ENCODE data around the gene XAGE3. TPM values are rescaled to one million over a fixed set of nuclear protein-coding genes. Genes with fewer than 3 reads are reported as not detected.
"Not testable (repeated sequence)": the region's sequence is repeated elsewhere in the genome, so short reads cannot be mapped to it uniquely, and the experiment has no call there.

Gene XAGE3
- total and polyA plus RNA-seq, 2 donors (not counting 1 experiment from before 2014, with no cell fraction given) = not detected

GRCh38 chrX:52905531-52905930, 37.6 kb upstream of the XAGE3 start:
- H4K20me1 ChIP-seq (ENCODE audit: control insufficient read depth, insufficient read depth, low read length, poor library complexity, severe bottlenecking); H3K4me3 Mint-ChIP-seq; H3K9ac ChIP-seq (ENCODE audit: low read length); H3K4me1 Mint-ChIP-seq; DNase-seq; H3K4me3 ChIP-seq (ENCODE audit: control extremely low read depth in 1 of 5, extremely low read depth in 1 of 5, insufficient read depth in 1 of 5, low read depth in 2 of 5, low read length in 4 of 5); H3K36me3 ChIP-seq (replicated peaks in 1 of 2; ENCODE audit: control extremely low read depth in 1 of 2, control insufficient read depth in 1 of 2, extremely low read depth in 1 of 2, insufficient read depth in 2 of 2, low read length in 1 of 2); H3K27me3 ChIP-seq (replicated peaks in 1 of 4; ENCODE audit: control extremely low read depth in 1 of 4, control insufficient read depth in 3 of 4, insufficient read depth in 4 of 4, low read length in 3 of 4); H3K79me2 ChIP-seq (ENCODE audit: control insufficient read depth, insufficient read depth, low read length); H3K9me3 ChIP-seq (ENCODE audit: control extremely low read depth in 1 of 3, control insufficient read depth in 2 of 3, insufficient read depth in 1 of 3, low read length in 2 of 3); H3K4me2 ChIP-seq (replicated peaks; ENCODE audit: low read depth, low read length, poor library complexity, severe bottlenecking); POLR2A ChIA-PET; H3K4me1 ChIP-seq (ENCODE audit: control insufficient read depth in 2 of 2, insufficient read depth in 2 of 2, low read length in 2 of 2); H3K9me3 Mint-ChIP-seq (ENCODE audit: insufficient read depth); ATAC-seq (ENCODE audit: low read depth); H3K27ac ChIP-seq (ENCODE audit: low read length in 2 of 2); intact Hi-C loops (cut with micrococcal nuclease); H3K27me3 Mint-ChIP-seq; H2AFZ ChIP-seq (ENCODE audit: insufficient read depth, low read depth, low read length, poor library complexity, severe bottlenecking); CTCF ChIA-PET; H3K27ac Mint-ChIP-seq: not testable (repeated sequence)
- no CpG with 5 or more reads among the region's 10 CpGs for WGBS (ENCODE audit: insufficient coverage)

GRCh38 chrX:52896855-52897709, 29.2 kb upstream of the XAGE3 start, which contains the start of gene FAM156B:
Gene FAM156B, plus strand, starts transcription at chrX:52897330. Its CDS starts 9,896 bp downstream, at chrX:52907226.
- H3K4me3 Mint-ChIP-seq; POLR2A ChIA-PET; H3K9ac ChIP-seq (ENCODE audit: low read length); H3K27me3 Mint-ChIP-seq; H3K4me3 ChIP-seq (ENCODE audit: control extremely low read depth in 1 of 5, extremely low read depth in 1 of 5, insufficient read depth in 1 of 5, low read depth in 2 of 5, low read length in 4 of 5); H3K36me3 ChIP-seq (replicated peaks in 1 of 2; ENCODE audit: control extremely low read depth in 1 of 2, control insufficient read depth in 1 of 2, extremely low read depth in 1 of 2, insufficient read depth in 2 of 2, low read length in 1 of 2); intact Hi-C loops (cut with micrococcal nuclease); DNase-seq; H3K27ac ChIP-seq (ENCODE audit: low read length in 2 of 2); H3K79me2 ChIP-seq (ENCODE audit: control insufficient read depth, insufficient read depth, low read length); H3K9me3 Mint-ChIP-seq (ENCODE audit: insufficient read depth); H3K4me1 ChIP-seq (ENCODE audit: control insufficient read depth in 2 of 2, insufficient read depth in 2 of 2, low read length in 2 of 2); H3K27me3 ChIP-seq (replicated peaks in 1 of 4; ENCODE audit: control extremely low read depth in 1 of 4, control insufficient read depth in 3 of 4, insufficient read depth in 4 of 4, low read length in 3 of 4); H4K20me1 ChIP-seq (ENCODE audit: control insufficient read depth, insufficient read depth, low read length, poor library complexity, severe bottlenecking); H3K9me3 ChIP-seq (ENCODE audit: control extremely low read depth in 1 of 3, control insufficient read depth in 2 of 3, insufficient read depth in 1 of 3, low read length in 2 of 3); H3K4me2 ChIP-seq (replicated peaks; ENCODE audit: low read depth, low read length, poor library complexity, severe bottlenecking); CTCF ChIA-PET; H2AFZ ChIP-seq (ENCODE audit: insufficient read depth, low read depth, low read length, poor library complexity, severe bottlenecking); H3K27ac Mint-ChIP-seq; H3K4me1 Mint-ChIP-seq: not testable (repeated sequence)
- WGBS (ENCODE audit: insufficient coverage) = no CpG with 5 or more reads among the region's 92 CpGs
- ATAC-seq (ENCODE audit: low read depth) = peak; percentile 87

GRCh38 chrX:52896438-52896837, 28.6 kb upstream of the XAGE3 start:
- H3K27me3 ChIP-seq (replicated peaks in 1 of 4; ENCODE audit: control extremely low read depth in 1 of 4, control insufficient read depth in 3 of 4, insufficient read depth in 4 of 4, low read length in 3 of 4); H3K27ac Mint-ChIP-seq; H2AFZ ChIP-seq (ENCODE audit: insufficient read depth, low read depth, low read length, poor library complexity, severe bottlenecking); H3K9me3 ChIP-seq (ENCODE audit: control extremely low read depth in 1 of 3, control insufficient read depth in 2 of 3, insufficient read depth in 1 of 3, low read length in 2 of 3); CTCF ChIA-PET; H3K4me3 ChIP-seq (ENCODE audit: control extremely low read depth in 1 of 5, extremely low read depth in 1 of 5, insufficient read depth in 1 of 5, low read depth in 2 of 5, low read length in 4 of 5); H3K4me1 Mint-ChIP-seq; H4K20me1 ChIP-seq (ENCODE audit: control insufficient read depth, insufficient read depth, low read length, poor library complexity, severe bottlenecking); H3K4me2 ChIP-seq (replicated peaks; ENCODE audit: low read depth, low read length, poor library complexity, severe bottlenecking); H3K4me3 Mint-ChIP-seq; H3K27ac ChIP-seq (ENCODE audit: low read length in 2 of 2); H3K4me1 ChIP-seq (ENCODE audit: control insufficient read depth in 2 of 2, insufficient read depth in 2 of 2, low read length in 2 of 2); H3K9me3 Mint-ChIP-seq (ENCODE audit: insufficient read depth); H3K36me3 ChIP-seq (replicated peaks in 1 of 2; ENCODE audit: control extremely low read depth in 1 of 2, control insufficient read depth in 1 of 2, extremely low read depth in 1 of 2, insufficient read depth in 2 of 2, low read length in 1 of 2); POLR2A ChIA-PET; intact Hi-C loops (cut with micrococcal nuclease); H3K9ac ChIP-seq (ENCODE audit: low read length); H3K27me3 Mint-ChIP-seq; DNase-seq; H3K79me2 ChIP-seq (ENCODE audit: control insufficient read depth, insufficient read depth, low read length): not testable (repeated sequence)
- WGBS (ENCODE audit: insufficient coverage) = no CpG with 5 or more reads among the region's 8 CpGs
- ATAC-seq (ENCODE audit: low read depth) = peak; percentile 13

DNA sequence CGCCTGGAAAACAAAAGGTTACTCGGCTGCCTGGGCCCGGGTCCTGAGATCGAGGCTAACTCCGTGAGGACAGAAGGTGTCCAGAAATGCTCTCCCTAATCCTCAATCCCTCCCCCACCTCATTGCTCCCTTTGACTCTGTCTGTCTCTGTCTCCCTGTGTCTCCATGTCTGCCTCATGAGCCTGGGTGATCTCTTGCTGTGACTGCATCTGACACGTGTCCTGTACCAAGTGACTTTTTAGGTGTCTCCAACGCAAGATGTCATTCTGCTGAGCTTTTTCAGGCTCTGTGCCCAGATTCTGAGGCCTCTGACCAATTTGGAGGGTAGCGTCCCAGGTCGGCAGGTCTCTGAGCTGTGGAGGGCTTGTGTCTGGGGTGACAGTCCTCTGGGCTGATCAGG, 20.2 kb upstream of the XAGE3 start:
- WGBS (ENCODE audit: insufficient coverage) = no CpG with 5 or more reads among the region's 9 CpGs
- H3K4me2 ChIP-seq (replicated peaks; ENCODE audit: low read depth, low read length, poor library complexity, severe bottlenecking); CTCF ChIA-PET: not testable (repeated sequence)

More for the DNA sequence above, 20.2 kb upstream of the XAGE3 start:
- H3K4me1 ChIP-seq (ENCODE audit: control insufficient read depth in 2 of 2, insufficient read depth in 2 of 2, low read length in 2 of 2); ATAC-seq (ENCODE audit: low read depth); POLR2A ChIA-PET; H3K27me3 ChIP-seq (replicated peaks in 1 of 4; ENCODE audit: control extremely low read depth in 1 of 4, control insufficient read depth in 3 of 4, insufficient read depth in 4 of 4, low read length in 3 of 4); H3K79me2 ChIP-seq (ENCODE audit: control insufficient read depth, insufficient read depth, low read length); H3K4me3 Mint-ChIP-seq; intact Hi-C loops (cut with micrococcal nuclease); H3K4me3 ChIP-seq (ENCODE audit: control extremely low read depth in 1 of 5, extremely low read depth in 1 of 5, insufficient read depth in 1 of 5, low read depth in 2 of 5, low read length in 4 of 5); H2AFZ ChIP-seq (ENCODE audit: insufficient read depth, low read depth, low read length, poor library complexity, severe bottlenecking); H3K27ac Mint-ChIP-seq; H3K27ac ChIP-seq (ENCODE audit: low read length in 2 of 2); H3K9me3 ChIP-seq (ENCODE audit: control extremely low read depth in 1 of 3, control insufficient read depth in 2 of 3, insufficient read depth in 1 of 3, low read length in 2 of 3); H3K27me3 Mint-ChIP-seq; H3K9me3 Mint-ChIP-seq (ENCODE audit: insufficient read depth); H3K36me3 ChIP-seq (replicated peaks in 1 of 2; ENCODE audit: control extremely low read depth in 1 of 2, control insufficient read depth in 1 of 2, extremely low read depth in 1 of 2, insufficient read depth in 2 of 2, low read length in 1 of 2); H3K9ac ChIP-seq (ENCODE audit: low read length); DNase-seq; H4K20me1 ChIP-seq (ENCODE audit: control insufficient read depth, insufficient read depth, low read length, poor library complexity, severe bottlenecking); H3K4me1 Mint-ChIP-seq: not testable (repeated sequence)
